ENCODE measurements around the gene PPEF1.

GRCh38 chrX:18855919-18856644 lies 148.6 kb downstream of the PPEF1 start:
- TF ChIP-seq CTCF (IDR thresholded peaks at IDR 0.05; ENCODE audit: low read depth, low read length) (no peak), POLR2A (IDR thresholded peaks at IDR 0.05; ENCODE audit: extremely low read depth, insufficient read length) (no peak), MAX (IDR thresholded peaks at IDR 0.05; ENCODE audit: low read depth, low read length) (no peak), MYC (IDR thresholded peaks at IDR 0.05; ENCODE audit: low read depth, low read length) (no peak)

All from NB4 (cell line).